Activated T-cell treated with anti-CD3 and anti-CD28 coated beads, Interleukin-2, amount 50 U/mL, for 24 hours (primary cell): ENCODE measurements around the gene MYH10.
"Not testable (repeated sequence)": the region's sequence is repeated elsewhere in the genome, so short reads cannot be mapped to it uniquely, and the experiment has no call there.

ENCODE experiments used
- DNase-seq: peaks from one replicate; pipeline ENCODE4 v3.0.0-alpha.2; 2020
- H3K27ac Mint-ChIP-seq: 2 replicates; pipeline ENCODE4 v1.8.0; 2020; ENCODE audit warnings: mild to moderate bottlenecking, mixed read lengths
- H3K27me3 Mint-ChIP-seq: 2 replicates; pipeline ENCODE4 v1.8.0; 2020; ENCODE audit warnings: mixed read lengths
- H3K36me3 Mint-ChIP-seq: 2 replicates; pipeline ENCODE4 v1.8.0; 2020; ENCODE audit warnings: low read depth, mixed read lengths
- H3K4me1 Mint-ChIP-seq: 2 replicates; pipeline ENCODE4 v1.8.0; 2020; ENCODE audit warnings: low read depth, mixed read lengths
- H3K4me3 Mint-ChIP-seq: 2 replicates; pipeline ENCODE4 v1.8.0; 2020; ENCODE audit warnings: mild to moderate bottlenecking, moderate library complexity, mixed read lengths
- H3K9me3 Mint-ChIP-seq: 2 replicates; pipeline ENCODE4 v1.8.0; 2020; ENCODE audit warnings: mixed read lengths

The MYH10 gene

DNA sequence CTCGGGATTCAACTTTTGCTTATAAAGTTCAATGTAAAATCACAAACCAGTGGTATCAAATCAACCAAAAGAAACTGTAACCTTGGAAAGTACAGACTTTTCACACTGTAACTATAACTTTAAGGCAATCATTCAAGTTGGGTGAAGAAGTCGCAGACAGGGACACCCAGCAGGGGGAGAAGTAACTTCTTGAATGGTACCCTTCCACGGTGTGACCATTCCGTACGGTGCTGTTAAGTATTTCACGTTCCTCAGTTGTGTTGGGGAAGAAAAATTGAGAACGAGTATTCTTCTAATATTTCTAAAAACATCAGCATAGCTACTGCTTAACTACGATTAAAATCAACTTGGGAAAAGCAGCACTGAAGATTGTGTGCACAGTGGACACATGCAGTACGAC is 55.8 kb downstream of the MYH10 start:
- H3K36me3 Mint-ChIP-seq, result no peaks in the 10 kb centered on the region
- DNase-seq, result no peak
- no peaks in the 10 kb centered on the region for H3K4me1 Mint-ChIP-seq
- no peaks in the 10 kb centered on the region for H3K9me3 Mint-ChIP-seq
- no peaks in the 10 kb centered on the region for H3K27me3 Mint-ChIP-seq
- H3K4me3 Mint-ChIP-seq, result no peak overlapping the region
- H3K27ac Mint-ChIP-seq, result no peak overlapping the region

- DNase-seq, result no peak
- no peaks in the 10 kb centered on the region for H3K4me1 Mint-ChIP-seq
- H3K27ac Mint-ChIP-seq, result no peak overlapping the region
- no peaks in the 10 kb centered on the region for H3K9me3 Mint-ChIP-seq
- H3K4me3 Mint-ChIP-seq, result no peak overlapping the region
- H3K27me3 Mint-ChIP-seq, result no peaks in the 10 kb centered on the region
- H3K36me3 Mint-ChIP-seq, result no peaks in the 10 kb centered on the region
Observed at GRCh38 chr17:8572764-8573163, 57.8 kb downstream of the MYH10 start.

GRCh38 chr17:8563981-8564602 is 66.4 kb downstream of the MYH10 start:
- Mint-ChIP-seq H3K4me1 (no peaks in the 10 kb centered on the region), H3K27ac (no peak overlapping the region), H3K4me3 (no peak overlapping the region), H3K27me3 (no peaks in the 10 kb centered on the region), H3K9me3 (no peaks in the 10 kb centered on the region), H3K36me3 (no peaks in the 10 kb centered on the region)
- no peak for DNase-seq

- H3K9me3 Mint-ChIP-seq, result no peaks in the 10 kb centered on the region
- H3K36me3 Mint-ChIP-seq, result no peaks in the 10 kb centered on the region
- no peak for DNase-seq
- no peak overlapping the region for H3K4me3 Mint-ChIP-seq
- no peak overlapping the region for H3K27ac Mint-ChIP-seq
- no peaks in the 10 kb centered on the region for H3K4me1 Mint-ChIP-seq
- H3K27me3 Mint-ChIP-seq, result no peaks in the 10 kb centered on the region
Observed at GRCh38 chr17:8563024-8563776, 67.3 kb downstream of the MYH10 start.

DNA sequence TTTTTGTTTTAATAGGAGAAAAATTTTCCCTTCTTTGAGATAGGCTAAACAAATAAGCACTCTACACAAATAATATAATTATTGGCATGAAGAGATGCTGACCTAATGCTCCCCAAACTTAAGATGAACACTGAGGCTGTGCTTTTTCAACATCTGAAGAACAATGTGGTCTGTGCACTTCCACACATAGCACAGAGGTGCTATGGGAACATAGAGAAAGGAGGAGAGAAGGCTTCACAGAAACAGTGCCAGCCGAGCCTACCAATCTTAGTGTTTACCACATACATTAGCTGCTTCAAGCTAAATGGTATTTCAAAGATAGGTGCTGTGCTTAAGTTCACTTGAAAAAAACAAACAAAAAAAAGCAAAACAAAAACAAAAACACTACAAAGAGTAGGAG is 72.4 kb downstream of the MYH10 start:
- H3K36me3 Mint-ChIP-seq, result no peaks in the 10 kb centered on the region
- H3K27me3 Mint-ChIP-seq, result no peaks in the 10 kb centered on the region
- no peak for DNase-seq
- H3K9me3 Mint-ChIP-seq, result no peaks in the 10 kb centered on the region
- no peak overlapping the region for H3K4me3 Mint-ChIP-seq
- H3K4me1 Mint-ChIP-seq, result no peaks in the 10 kb centered on the region
- H3K27ac Mint-ChIP-seq, result no peak overlapping the region

GRCh38 chr17:8557176-8557806 is 73.2 kb downstream of the MYH10 start:
- Mint-ChIP-seq H3K27me3 (peaks cover under 1% of the 10 kb centered on the region), H3K4me3 (no peak overlapping the region), H3K9me3 (no peaks in the 10 kb centered on the region), H3K27ac (no peak overlapping the region), H3K4me1 (no peaks in the 10 kb centered on the region), H3K36me3 (no peaks in the 10 kb centered on the region)
- no peak for DNase-seq

GRCh38 chr17:8556074-8556473 is 74.5 kb downstream of the MYH10 start:
- Mint-ChIP-seq H3K4me3 (no peak overlapping the region), H3K27ac (no peak overlapping the region), H3K27me3 (peaks cover 2% of the 10 kb centered on the region), H3K4me1 (no peaks in the 10 kb centered on the region), H3K9me3 (no peaks in the 10 kb centered on the region), H3K36me3 (no peaks in the 10 kb centered on the region)
- DNase-seq, result no peak

- Mint-ChIP-seq H3K27me3 (peaks cover 2% of the 10 kb centered on the region), H3K36me3 (no peaks in the 10 kb centered on the region), H3K9me3 (no peaks in the 10 kb centered on the region), H3K27ac (no peak overlapping the region), H3K4me1 (no peaks in the 10 kb centered on the region), H3K4me3 (no peak overlapping the region)
- DNase-seq, result no peak
Observed at GRCh38 chr17:8555062-8555461, 75.5 kb downstream of the MYH10 start.

DNA sequence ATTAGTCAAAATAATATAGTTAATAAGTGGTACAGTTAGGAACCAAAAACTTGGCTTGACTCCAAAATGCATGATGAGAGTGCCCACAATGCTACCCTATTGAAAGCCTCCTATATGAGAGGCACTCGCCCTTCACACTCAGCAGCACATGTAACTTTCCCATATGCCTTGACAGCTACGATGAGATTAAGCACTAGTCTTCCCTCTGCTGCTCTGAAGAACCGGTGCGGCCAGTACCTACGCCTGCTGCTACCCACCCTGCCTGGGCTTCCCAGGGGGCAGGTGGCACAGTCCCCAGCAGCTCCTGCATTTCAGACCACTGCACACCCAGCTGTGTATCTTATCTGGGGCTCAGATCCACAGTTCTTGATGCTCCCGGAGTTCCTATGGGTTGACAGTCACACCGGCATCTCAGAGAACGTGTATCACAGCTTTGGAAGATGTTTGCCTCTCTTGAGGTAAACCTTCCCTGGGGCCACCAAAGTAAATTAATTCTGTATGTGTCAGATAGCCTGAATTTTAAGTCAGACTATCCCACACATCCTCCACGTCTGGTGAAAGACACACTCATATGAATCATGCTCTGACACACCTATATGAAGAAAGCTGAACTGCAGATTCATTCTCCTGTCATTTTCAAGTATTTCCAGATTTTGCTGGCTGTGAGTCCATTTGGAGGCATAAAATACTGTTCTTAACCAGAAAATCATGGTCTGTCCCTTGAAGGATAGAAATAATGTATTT is 77.8 kb downstream of the MYH10 start:
- H3K27me3 Mint-ChIP-seq, result peaks cover 2% of the 10 kb centered on the region

GRCh38 chr17:8542599-8543502 is 87.7 kb downstream of the MYH10 start:
- no peaks in the 10 kb centered on the region for H3K27me3 Mint-ChIP-seq
- no peak overlapping the region for H3K4me3 Mint-ChIP-seq
- no peak for DNase-seq
- H3K4me1 Mint-ChIP-seq, result no peaks in the 10 kb centered on the region
- no peaks in the 10 kb centered on the region for H3K36me3 Mint-ChIP-seq
- no peak overlapping the region for H3K27ac Mint-ChIP-seq
- no peaks in the 10 kb centered on the region for H3K9me3 Mint-ChIP-seq

More for the DNA sequence above, 77.8 kb downstream of the MYH10 start:
- no peak overlapping the region for H3K27ac Mint-ChIP-seq
- no peak overlapping the region for H3K4me3 Mint-ChIP-seq
- H3K4me1 Mint-ChIP-seq, result no peaks in the 10 kb centered on the region
- no peaks in the 10 kb centered on the region for H3K36me3 Mint-ChIP-seq
- no peak for DNase-seq
- H3K9me3 Mint-ChIP-seq, result no peaks in the 10 kb centered on the region

DNA sequence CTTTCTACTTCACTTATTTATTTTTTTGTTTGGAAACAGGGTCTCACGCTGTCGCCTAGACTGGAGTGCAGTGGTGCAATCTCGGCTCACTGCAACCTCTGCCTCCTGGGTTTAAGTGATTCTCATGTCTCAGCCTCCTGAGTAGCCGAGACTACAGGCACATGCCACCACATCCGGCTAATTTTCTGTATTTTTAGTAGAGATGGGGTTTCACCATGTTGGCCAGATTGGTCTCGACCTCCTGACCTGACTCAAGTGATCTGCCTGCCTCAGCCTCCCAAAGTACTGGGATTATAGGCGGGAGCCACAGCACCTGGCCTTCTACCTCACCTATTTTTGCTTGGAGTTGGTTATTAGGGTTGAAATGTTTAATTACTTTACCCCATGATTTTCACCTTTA is 90.5 kb downstream of the MYH10 start:
- H3K9me3 Mint-ChIP-seq, H3K36me3 Mint-ChIP-seq, H3K27me3 Mint-ChIP-seq, H3K4me3 Mint-ChIP-seq, DNase-seq, H3K4me1 Mint-ChIP-seq, H3K27ac Mint-ChIP-seq: not testable (repeated sequence)

- no peak overlapping the region for H3K4me3 Mint-ChIP-seq
- no peaks in the 10 kb centered on the region for H3K9me3 Mint-ChIP-seq
- no peaks in the 10 kb centered on the region for H3K36me3 Mint-ChIP-seq
- no peaks in the 10 kb centered on the region for H3K27me3 Mint-ChIP-seq
- H3K4me1 Mint-ChIP-seq, result peaks cover 2% of the 10 kb centered on the region
- no peak for DNase-seq
- peak overlapping the region; percentile 62 for H3K27ac Mint-ChIP-seq
Observed at GRCh38 chr17:8537734-8538133, 92.8 kb downstream of the MYH10 start.

DNA sequence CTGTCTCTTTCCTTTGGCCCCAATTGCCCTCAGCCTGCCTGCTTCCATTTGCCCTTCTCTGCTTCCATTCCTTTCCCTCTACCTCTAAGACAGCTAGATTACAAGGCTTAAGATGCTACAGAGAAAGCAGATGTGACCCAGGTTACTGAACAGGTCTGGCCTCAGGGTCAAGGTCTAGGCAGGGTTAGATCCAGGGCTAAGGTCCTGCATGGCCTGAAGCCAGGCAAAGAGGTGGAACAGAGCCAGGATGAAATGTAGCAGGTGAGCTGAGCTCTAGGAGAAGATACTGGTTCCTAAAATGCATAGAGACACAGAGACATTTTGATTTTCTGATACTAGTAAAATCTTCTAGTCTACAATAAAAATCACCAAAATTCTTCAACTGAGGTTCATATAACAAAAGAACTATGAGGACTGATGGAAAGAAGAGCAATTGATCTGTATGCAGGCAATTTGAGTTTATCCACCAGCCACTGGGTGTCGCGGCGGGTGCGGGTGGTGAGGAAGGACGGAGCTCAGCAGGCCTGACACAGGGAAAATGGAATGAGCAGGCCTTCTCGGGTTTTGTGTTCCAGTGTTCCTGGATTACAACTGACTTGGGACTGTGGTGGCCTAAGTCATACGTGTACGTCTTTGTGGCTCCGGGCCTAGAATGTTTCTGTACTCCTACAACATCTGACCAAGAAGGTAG is 95.9 kb downstream of the MYH10 start:
- H3K4me3 Mint-ChIP-seq, result no peak overlapping the region
- no peak for DNase-seq
- no peak overlapping the region for H3K27ac Mint-ChIP-seq
- no peaks in the 10 kb centered on the region for H3K27me3 Mint-ChIP-seq
- H3K9me3 Mint-ChIP-seq, result no peaks in the 10 kb centered on the region
- H3K4me1 Mint-ChIP-seq, result peaks cover 2% of the 10 kb centered on the region
- H3K36me3 Mint-ChIP-seq, result no peaks in the 10 kb centered on the region
